ENCODE measurements around the gene TFEB.

- TF ChIP-seq, protein P1, sequence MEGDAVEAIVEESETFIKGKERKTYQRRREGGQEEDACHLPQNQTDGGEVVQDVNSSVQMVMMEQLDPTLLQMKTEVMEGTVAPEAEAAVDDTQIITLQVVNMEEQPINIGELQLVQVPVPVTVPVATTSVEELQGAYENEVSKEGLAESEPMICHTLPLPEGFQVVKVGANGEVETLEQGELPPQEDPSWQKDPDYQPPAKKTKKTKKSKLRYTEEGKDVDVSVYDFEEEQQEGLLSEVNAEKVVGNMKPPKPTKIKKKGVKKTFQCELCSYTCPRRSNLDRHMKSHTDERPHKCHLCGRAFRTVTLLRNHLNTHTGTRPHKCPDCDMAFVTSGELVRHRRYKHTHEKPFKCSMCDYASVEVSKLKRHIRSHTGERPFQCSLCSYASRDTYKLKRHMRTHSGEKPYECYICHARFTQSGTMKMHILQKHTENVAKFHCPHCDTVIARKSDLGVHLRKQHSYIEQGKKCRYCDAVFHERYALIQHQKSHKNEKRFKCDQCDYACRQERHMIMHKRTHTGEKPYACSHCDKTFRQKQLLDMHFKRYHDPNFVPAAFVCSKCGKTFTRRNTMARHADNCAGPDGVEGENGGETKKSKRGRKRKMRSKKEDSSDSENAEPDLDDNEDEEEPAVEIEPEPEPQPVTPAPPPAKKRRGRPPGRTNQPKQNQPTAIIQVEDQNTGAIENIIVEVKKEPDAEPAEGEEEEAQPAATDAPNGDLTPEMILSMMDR (IDR thresholded peaks at IDR 0.05), result no peak
- TF ChIP-seq POLR2A (IDR thresholded peaks at IDR 0.05) (no peak), POLR2AphosphoS5 (IDR thresholded peaks at IDR 0.05) (no peak)
These were observed 32.5 kb downstream of the TFEB start for GRCh38 chr6:41702771-41703494.
